ENCODE results near the gene GPR153. TPM values are rescaled to one million over a fixed set of nuclear protein-coding genes. Genes with fewer than 3 reads are reported as not detected.

Gene GPR153
- total RNA-seq: 6.6 and 11.3 TPM in 2 replicates

GRCh38 chr1:6260961-6261614, at the start of gene GPR153:
TSS of gene GPR153 (minus strand) at chr1:6261098. CDS start at chr1:6254905, 6,193 bp downstream.

GRCh38 chr1:6243993-6244392, 16.9 kb downstream of the GPR153 start, which contains the start of gene HES3:
TSS of gene HES3 (plus strand) at chr1:6244179. CDS start at chr1:6244366, 187 bp downstream.

GRCh38 chr1:6205849-6206519, 54.9 kb downstream of the GPR153 start, which contains the start of gene RNF207:
TSS of gene RNF207 (plus strand) at chr1:6206119. CDS start at chr1:6206536, 417 bp downstream.

GRCh38 chr1:6199298-6200187, 61.4 kb downstream of the GPR153 start, which contains the start of gene RPL22:
TSS of gene RPL22 (minus strand) at chr1:6199595. CDS start at chr1:6199573, 22 bp downstream.

Other genes with a start within 250 kb of the GPR153 start
- 3.9 and 5.8 TPM in 2 replicates for gene KCNAB2, start 215.2 kb downstream of the GPR153 start, total RNA-seq
- under 0.01 and 0.16 TPM in 2 replicates for gene CHD5, start 80.8 kb downstream of the GPR153 start, total RNA-seq
- gene RPL22, start 61.5 kb downstream of the GPR153 start, total RNA-seq: 148 and 175 TPM in 2 replicates
- 10.1 and 17.1 TPM in 2 replicates for gene RNF207, start 55.0 kb downstream of the GPR153 start, total RNA-seq
- gene ICMT, start 25.1 kb downstream of the GPR153 start, total RNA-seq: 44.0 and 49.6 TPM in 2 replicates
- gene HES3, start 16.9 kb downstream of the GPR153 start, total RNA-seq: not detected in 2 replicates
- 15.9 and 26.6 TPM in 2 replicates for gene ACOT7, start 132.7 kb upstream of the GPR153 start, total RNA-seq
- gene HES2, start 158.8 kb upstream of the GPR153 start, total RNA-seq: 0.09 and 0.16 TPM in 2 replicates
- gene ESPN, start 163.7 kb upstream of the GPR153 start, total RNA-seq: 0.17 TPM in 1 of 2 replicates, not detected in the other
- 4.3 and 4.7 TPM in 2 replicates for gene TNFRSF25, start 205.1 kb upstream of the GPR153 start, total RNA-seq
- gene PLEKHG5, start 230.6 kb upstream of the GPR153 start, total RNA-seq: 11.2 and 15.4 TPM in 2 replicates